ENCODE data around the gene LRIG3. TPM values are rescaled to one million over a fixed set of nuclear protein-coding genes. Genes with fewer than 3 reads are reported as not detected.
"Not testable (repeated sequence)": the region's sequence is repeated elsewhere in the genome, so short reads cannot be mapped to it uniquely, and the experiment has no call there.

The LRIG3 gene
- total RNA-seq, 2 donors from 2014 or later = not detected

GRCh38 chr12:58907391-58907790 is 12.9 kb downstream of the LRIG3 start:
- ATAC-seq (no peak), DNase-seq (no peak)
- Mint-ChIP-seq H3K27ac (no peak overlapping the region), H3K27me3 (no peaks in the 10 kb centered on the region), H3K4me1 (no peaks in the 10 kb centered on the region), H3K36me3 (ENCODE audit: low read depth) (no peaks in the 10 kb centered on the region), H3K4me3 (no peak overlapping the region)
- H3K9me3 ChIP-seq (ENCODE audit: control insufficient read depth, low read length, poor library complexity, severe bottlenecking) = no peaks in the 10 kb centered on the region

GRCh38 chr12:58906917-58907316 is 13.4 kb downstream of the LRIG3 start:
- no peak overlapping the region for H3K27ac Mint-ChIP-seq
- DNase-seq (no peak), ATAC-seq (no peak)
- no peaks in the 10 kb centered on the region for H3K4me1 Mint-ChIP-seq
- no peaks in the 10 kb centered on the region for H3K36me3 Mint-ChIP-seq (ENCODE audit: low read depth)
- no peaks in the 10 kb centered on the region for H3K9me3 ChIP-seq (ENCODE audit: control insufficient read depth, low read length, poor library complexity, severe bottlenecking)
- H3K4me3 Mint-ChIP-seq = no peak overlapping the region
- no peaks in the 10 kb centered on the region for H3K27me3 Mint-ChIP-seq

- Mint-ChIP-seq H3K4me1 (no peaks in the 10 kb centered on the region), H3K36me3 (ENCODE audit: low read depth) (no peaks in the 10 kb centered on the region), H3K4me3 (no peak overlapping the region), H3K27ac (no peak overlapping the region), H3K27me3 (no peaks in the 10 kb centered on the region)
- ATAC-seq (no peak), DNase-seq (no peak)
- H3K9me3 ChIP-seq (ENCODE audit: control insufficient read depth, low read length, poor library complexity, severe bottlenecking) = no peaks in the 10 kb centered on the region
Observed at GRCh38 chr12:58905422-58905821, 14.9 kb downstream of the LRIG3 start.

GRCh38 chr12:58902726-58903125 is 17.6 kb downstream of the LRIG3 start:
- not testable (repeated sequence) for H3K36me3 Mint-ChIP-seq (ENCODE audit: low read depth); H3K4me1 Mint-ChIP-seq; H3K27me3 Mint-ChIP-seq; H3K4me3 Mint-ChIP-seq; H3K9me3 ChIP-seq (ENCODE audit: control insufficient read depth, low read length, poor library complexity, severe bottlenecking); H3K27ac Mint-ChIP-seq; DNase-seq; ATAC-seq

GRCh38 chr12:58901664-58902063 is 18.6 kb downstream of the LRIG3 start:
- Mint-ChIP-seq H3K4me3 (no peak overlapping the region), H3K4me1 (no peaks in the 10 kb centered on the region), H3K27me3 (no peaks in the 10 kb centered on the region), H3K36me3 (ENCODE audit: low read depth) (no peaks in the 10 kb centered on the region), H3K27ac (no peak overlapping the region)
- H3K9me3 ChIP-seq (ENCODE audit: control insufficient read depth, low read length, poor library complexity, severe bottlenecking) = no peaks in the 10 kb centered on the region
- ATAC-seq (no peak), DNase-seq (no peak)

GRCh38 chr12:58897969-58898368 is 22.3 kb downstream of the LRIG3 start:
- no peaks in the 10 kb centered on the region for H3K4me1 Mint-ChIP-seq
- no peaks in the 10 kb centered on the region for H3K27me3 Mint-ChIP-seq
- no peak overlapping the region for H3K4me3 Mint-ChIP-seq
- no peaks in the 10 kb centered on the region for H3K36me3 Mint-ChIP-seq (ENCODE audit: low read depth)
- ATAC-seq (no peak), DNase-seq (no peak)
- H3K27ac Mint-ChIP-seq = no peak overlapping the region
- peaks cover 3% of the 10 kb centered on the region for H3K9me3 ChIP-seq (ENCODE audit: control insufficient read depth, low read length, poor library complexity, severe bottlenecking)

- peaks cover 3% of the 10 kb centered on the region for H3K9me3 ChIP-seq (ENCODE audit: control insufficient read depth, low read length, poor library complexity, severe bottlenecking)
- H3K27me3 Mint-ChIP-seq = no peaks in the 10 kb centered on the region
- H3K4me1 Mint-ChIP-seq = no peaks in the 10 kb centered on the region
- H3K36me3 Mint-ChIP-seq (ENCODE audit: low read depth) = no peaks in the 10 kb centered on the region
- DNase-seq = no peak
- H3K27ac Mint-ChIP-seq = no peak overlapping the region
- no peak overlapping the region for H3K4me3 Mint-ChIP-seq
- no peak for ATAC-seq
Observed at GRCh38 chr12:58896278-58896677, 24.0 kb downstream of the LRIG3 start.

GRCh38 chr12:58895053-58895452 is 25.3 kb downstream of the LRIG3 start:
- no peaks in the 10 kb centered on the region for H3K36me3 Mint-ChIP-seq (ENCODE audit: low read depth)
- ATAC-seq = no peak
- peaks cover 3% of the 10 kb centered on the region for H3K9me3 ChIP-seq (ENCODE audit: control insufficient read depth, low read length, poor library complexity, severe bottlenecking)
- H3K4me1 Mint-ChIP-seq = no peaks in the 10 kb centered on the region
- no peaks in the 10 kb centered on the region for H3K27me3 Mint-ChIP-seq
- no peak for DNase-seq
- no peak overlapping the region for H3K4me3 Mint-ChIP-seq
- no peak overlapping the region for H3K27ac Mint-ChIP-seq

GRCh38 chr12:58894040-58894439 is 26.3 kb downstream of the LRIG3 start:
- H3K4me3 Mint-ChIP-seq = no peak overlapping the region
- H3K9me3 ChIP-seq (ENCODE audit: control insufficient read depth, low read length, poor library complexity, severe bottlenecking) = peaks cover 3% of the 10 kb centered on the region
- H3K36me3 Mint-ChIP-seq (ENCODE audit: low read depth) = no peaks in the 10 kb centered on the region
- ATAC-seq (no peak), DNase-seq (no peak)
- no peaks in the 10 kb centered on the region for H3K4me1 Mint-ChIP-seq
- no peaks in the 10 kb centered on the region for H3K27me3 Mint-ChIP-seq
- H3K27ac Mint-ChIP-seq = no peak overlapping the region

GRCh38 chr12:58893495-58893894 is 26.8 kb downstream of the LRIG3 start:
- ATAC-seq (no peak), DNase-seq (no peak)
- peaks cover 3% of the 10 kb centered on the region for H3K9me3 ChIP-seq (ENCODE audit: control insufficient read depth, low read length, poor library complexity, severe bottlenecking)
- Mint-ChIP-seq H3K27me3 (no peaks in the 10 kb centered on the region), H3K36me3 (ENCODE audit: low read depth) (no peaks in the 10 kb centered on the region), H3K4me3 (no peak overlapping the region), H3K27ac (no peak overlapping the region), H3K4me1 (no peaks in the 10 kb centered on the region)

- H3K27ac Mint-ChIP-seq = no peak overlapping the region
Observed at GRCh38 chr12:58889557-58889956, 30.7 kb downstream of the LRIG3 start.

GRCh38 chr12:58888131-58888783 is 32.0 kb downstream of the LRIG3 start:
- ATAC-seq = no peak
- Mint-ChIP-seq H3K27me3 (no peaks in the 10 kb centered on the region), H3K4me1 (no peaks in the 10 kb centered on the region)

More at GRCh38 chr12:58889557-58889956, 30.7 kb downstream of the LRIG3 start:
- H3K9me3 ChIP-seq (ENCODE audit: control insufficient read depth, low read length, poor library complexity, severe bottlenecking) = peaks cover 3% of the 10 kb centered on the region
- Mint-ChIP-seq H3K4me3 (no peak overlapping the region), H3K27me3 (no peaks in the 10 kb centered on the region), H3K4me1 (no peaks in the 10 kb centered on the region), H3K36me3 (ENCODE audit: low read depth) (no peaks in the 10 kb centered on the region)
- ATAC-seq (no peak), DNase-seq (no peak)

GRCh38 chr12:58887068-58887467 is 33.2 kb downstream of the LRIG3 start:
- ATAC-seq = no peak
- Mint-ChIP-seq H3K4me3 (no peak overlapping the region), H3K27me3 (no peaks in the 10 kb centered on the region), H3K4me1 (no peaks in the 10 kb centered on the region), H3K27ac (no peak overlapping the region), H3K36me3 (ENCODE audit: low read depth) (no peaks in the 10 kb centered on the region)
- no peak for DNase-seq
- H3K9me3 ChIP-seq (ENCODE audit: control insufficient read depth, low read length, poor library complexity, severe bottlenecking) = no peaks in the 10 kb centered on the region

More at GRCh38 chr12:58888131-58888783, 32.0 kb downstream of the LRIG3 start:
- no peaks in the 10 kb centered on the region for H3K9me3 ChIP-seq (ENCODE audit: control insufficient read depth, low read length, poor library complexity, severe bottlenecking)
- Mint-ChIP-seq H3K4me3 (no peak overlapping the region), H3K36me3 (ENCODE audit: low read depth) (no peaks in the 10 kb centered on the region), H3K27ac (no peak overlapping the region)
- DNase-seq = no peak

- H3K9me3 ChIP-seq (ENCODE audit: control insufficient read depth, low read length, poor library complexity, severe bottlenecking) = no peaks in the 10 kb centered on the region
- Mint-ChIP-seq H3K4me1 (no peaks in the 10 kb centered on the region), H3K36me3 (ENCODE audit: low read depth) (no peaks in the 10 kb centered on the region), H3K27me3 (no peaks in the 10 kb centered on the region), H3K4me3 (no peak overlapping the region), H3K27ac (no peak overlapping the region)
- DNase-seq (no peak), ATAC-seq (no peak)
Observed at GRCh38 chr12:58886474-58886873, 33.8 kb downstream of the LRIG3 start.
